ENCODE measurements around the gene ELFN2. TPM values are rescaled to one million over a fixed set of nuclear protein-coding genes. Genes with fewer than 3 reads are reported as not detected.

ELFN2 gene
- total RNA-seq, 3 donors from 2014 or later = 0.35 to 0.54 TPM; not detected in 1

DNA sequence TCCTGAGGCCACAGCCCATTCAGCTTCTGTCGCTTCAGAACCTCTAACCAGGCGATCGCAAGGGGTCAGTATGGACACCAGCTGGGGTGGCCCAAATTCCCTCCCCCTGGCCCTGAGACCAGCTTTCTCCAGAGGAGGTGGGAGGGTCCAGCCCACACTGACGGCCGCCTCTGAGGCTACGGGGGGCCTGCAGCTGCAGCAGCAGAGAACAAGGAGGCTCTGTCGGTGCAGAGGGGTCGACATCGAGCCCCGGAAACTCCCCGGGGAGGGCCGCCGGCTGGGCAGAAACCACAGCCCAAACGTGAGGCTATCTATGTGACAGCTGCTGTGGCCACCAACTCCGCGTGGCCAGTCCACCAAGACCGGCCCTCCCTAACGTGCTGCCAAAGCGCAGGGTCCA lies 40.8 kb downstream of the ELFN2 start:
- DNase-seq (no peak), ATAC-seq (no peak)
- Histone ChIP-seq H3K9me3 (no peaks in the 10 kb centered on the region), H3K36me3 (ENCODE audit: low read depth) (no peaks in the 10 kb centered on the region), H3K4me1 (ENCODE audit: low read depth) (no peaks in the 10 kb centered on the region), H3K4me3 (no peak overlapping the region)
- TF ChIP-seq CTCF (IDR thresholded peaks at IDR 0.05) = no peak
- intact Hi-C loops (cut with DNase I, micrococcal nuclease) = no loop called here

GRCh38 chr22:37384691-37385090 lies 42.6 kb downstream of the ELFN2 start:
- intact Hi-C loops (cut with DNase I, micrococcal nuclease) = no loop called here
- no peak for ATAC-seq
- no peak for DNase-seq

GRCh38 chr22:37383341-37383740 lies 43.9 kb downstream of the ELFN2 start:
- DNase-seq = no peak
- H3K4me3 ChIP-seq = no peak overlapping the region
- no peaks in the 10 kb centered on the region for H3K9me3 ChIP-seq
- intact Hi-C loops (cut with DNase I, micrococcal nuclease) = no loop called here
- H3K36me3 ChIP-seq (ENCODE audit: low read depth) = no peaks in the 10 kb centered on the region
- TF ChIP-seq CTCF (IDR thresholded peaks at IDR 0.05) = no peak
- ATAC-seq = no peak
- H3K4me1 ChIP-seq (ENCODE audit: low read depth) = no peaks in the 10 kb centered on the region

More at GRCh38 chr22:37384691-37385090, 42.6 kb downstream of the ELFN2 start:
- Histone ChIP-seq H3K36me3 (ENCODE audit: low read depth) (no peaks in the 10 kb centered on the region), H3K9me3 (no peaks in the 10 kb centered on the region), H3K4me3 (no peak overlapping the region), H3K4me1 (ENCODE audit: low read depth) (no peaks in the 10 kb centered on the region)
- no peak for TF ChIP-seq CTCF (IDR thresholded peaks at IDR 0.05)

DNA sequence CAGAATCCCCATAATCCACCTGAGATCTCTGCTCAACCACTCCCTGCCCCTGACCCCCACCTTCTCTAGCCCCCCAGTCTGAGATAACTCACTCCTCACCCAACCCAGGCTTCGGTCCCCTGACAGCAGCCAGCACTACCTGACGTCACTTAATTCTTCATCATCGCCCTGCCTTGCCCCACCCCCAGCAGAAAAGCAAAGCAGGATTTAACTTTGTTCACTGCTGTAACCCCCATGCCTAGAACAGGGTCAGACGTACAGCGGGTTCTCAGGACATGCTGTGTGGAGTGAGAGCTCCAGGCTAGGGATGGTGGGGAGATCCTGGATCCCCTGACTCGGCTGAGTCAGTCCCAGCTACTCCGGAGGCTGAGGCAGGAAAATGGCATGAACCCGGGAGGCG lies 45.8 kb downstream of the ELFN2 start:
- ATAC-seq (no peak), DNase-seq (no peak)
- Histone ChIP-seq H3K36me3 (ENCODE audit: low read depth) (no peaks in the 10 kb centered on the region), H3K4me1 (ENCODE audit: low read depth) (no peaks in the 10 kb centered on the region), H3K9me3 (no peaks in the 10 kb centered on the region), H3K4me3 (no peak overlapping the region)
- no peak for TF ChIP-seq CTCF (IDR thresholded peaks at IDR 0.05)
- intact Hi-C loops (cut with DNase I, micrococcal nuclease) = no loop called here

DNA sequence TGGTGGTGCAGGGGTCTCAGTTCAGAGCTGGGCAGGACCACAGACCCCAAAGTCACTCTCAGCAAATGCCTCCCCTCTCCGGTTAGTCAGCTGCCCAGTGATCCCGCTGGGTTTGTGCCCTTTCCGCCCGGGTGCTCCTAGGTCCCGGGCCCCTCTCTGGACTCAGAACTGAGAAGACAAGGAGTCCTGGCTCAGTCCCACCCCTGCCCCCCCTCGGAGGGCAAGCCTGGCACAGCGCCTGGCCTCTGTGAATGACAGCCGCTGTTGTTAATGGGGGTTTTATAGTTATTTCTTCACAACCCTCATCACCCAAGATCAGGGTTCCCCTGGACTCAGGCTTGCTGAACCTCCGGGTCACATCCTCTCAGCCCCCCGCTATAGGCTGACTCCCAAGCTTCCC lies 47.6 kb downstream of the ELFN2 start:
- intact Hi-C loops (cut with DNase I, micrococcal nuclease) = no loop called here
- Histone ChIP-seq H3K4me3 (no peak overlapping the region), H3K9me3 (no peaks in the 10 kb centered on the region), H3K4me1 (ENCODE audit: low read depth) (no peaks in the 10 kb centered on the region), H3K36me3 (ENCODE audit: low read depth) (no peaks in the 10 kb centered on the region)
- ATAC-seq (no peak), DNase-seq (no peak)
- no peak for TF ChIP-seq CTCF (IDR thresholded peaks at IDR 0.05)

DNA sequence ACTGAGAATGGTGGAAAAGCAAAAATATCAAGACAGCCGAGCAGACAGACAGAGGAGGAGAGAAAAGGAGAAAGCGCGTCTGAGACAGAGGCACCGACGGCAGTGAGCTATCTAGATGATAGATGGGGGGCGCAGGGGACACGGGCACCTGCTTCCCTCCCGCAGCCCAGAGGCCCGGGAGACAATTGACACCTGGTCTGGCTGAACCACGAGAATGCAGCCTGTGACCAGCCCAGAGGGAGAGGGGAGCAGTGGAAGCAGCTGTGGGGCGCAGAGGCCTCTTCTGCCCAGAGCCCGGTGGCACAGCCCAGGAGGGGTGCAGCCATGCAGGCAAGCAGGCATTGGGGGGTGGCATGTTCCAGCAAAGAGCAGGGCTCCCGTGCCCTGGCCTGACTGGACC lies 48.2 kb downstream of the ELFN2 start:
- no peaks in the 10 kb centered on the region for H3K36me3 ChIP-seq (ENCODE audit: low read depth)
- H3K4me3 ChIP-seq = no peak overlapping the region
- no peak for ATAC-seq
- no peak for DNase-seq
- no peaks in the 10 kb centered on the region for H3K4me1 ChIP-seq (ENCODE audit: low read depth)
- H3K9me3 ChIP-seq = no peaks in the 10 kb centered on the region
- TF ChIP-seq CTCF (IDR thresholded peaks at IDR 0.05) = no peak
- intact Hi-C loops (cut with DNase I, micrococcal nuclease) = no loop called here

Measured in mucosa of descending colon (tissue), 3 donors.